HFFc6 (cell line): ENCODE results near the gene CD70. TPM values are rescaled to one million over a fixed set of nuclear protein-coding genes. Genes with fewer than 3 reads are reported as not detected.

ENCODE experiments used
- DNase-seq: peaks from one replicate; pipeline ENCODE4 v3.0.0-alpha.2; 2018
- H3K27ac Mint-ChIP-seq: 2 replicates; pipeline ENCODE4 v1.8.0; 2020; ENCODE audit warnings: mild to moderate bottlenecking, mixed read lengths
- H3K27me3 Mint-ChIP-seq: 2 replicates; pipeline ENCODE4 v1.8.0; 2021; ENCODE audit warnings: mild to moderate bottlenecking, moderate library complexity, mixed read lengths; ENCODE audit not compliant: insufficient read depth
- H3K36me3 Mint-ChIP-seq: 2 replicates; pipeline ENCODE4 v1.8.0; 2021; ENCODE audit warnings: low read depth, mixed read lengths
- H3K4me1 Mint-ChIP-seq: 2 replicates; pipeline ENCODE4 v1.8.0; 2020; ENCODE audit warnings: low read depth, mixed read lengths
- H3K4me3 Mint-ChIP-seq: 2 replicates; pipeline ENCODE4 v1.8.0; 2020; ENCODE audit warnings: mild to moderate bottlenecking, moderate library complexity, mixed read lengths
- H3K9me3 Mint-ChIP-seq: 2 replicates; pipeline ENCODE4 v1.8.0; 2020; ENCODE audit warnings: mild to moderate bottlenecking, mixed read lengths
- total RNA-seq, 6 experiments: library from RNA; stranded (reverse); fragmentation: NEBNext Ultra II Directional; extraction: Animal tissue kit (Norgen Biotek cat#: 25700); gene quantifications; 2 replicates in 1 of 6; 3 replicates in 5 of 6; pipeline ENCODE4 v1.2.3, GENCODE V29; 2021
- TF ChIP-seq, protein P1 (sequence below): fragments of 200-600 bp; sonication (generic); IDR thresholded peaks from 2 replicates; pipeline ENCODE4 v1.5.0; 2021; ENCODE audit warnings: antibody characterized with exemption, mild to moderate bottlenecking

The CD70 gene
- total RNA-seq, 6 experiments from 2014 or later, result not detected

DNA sequence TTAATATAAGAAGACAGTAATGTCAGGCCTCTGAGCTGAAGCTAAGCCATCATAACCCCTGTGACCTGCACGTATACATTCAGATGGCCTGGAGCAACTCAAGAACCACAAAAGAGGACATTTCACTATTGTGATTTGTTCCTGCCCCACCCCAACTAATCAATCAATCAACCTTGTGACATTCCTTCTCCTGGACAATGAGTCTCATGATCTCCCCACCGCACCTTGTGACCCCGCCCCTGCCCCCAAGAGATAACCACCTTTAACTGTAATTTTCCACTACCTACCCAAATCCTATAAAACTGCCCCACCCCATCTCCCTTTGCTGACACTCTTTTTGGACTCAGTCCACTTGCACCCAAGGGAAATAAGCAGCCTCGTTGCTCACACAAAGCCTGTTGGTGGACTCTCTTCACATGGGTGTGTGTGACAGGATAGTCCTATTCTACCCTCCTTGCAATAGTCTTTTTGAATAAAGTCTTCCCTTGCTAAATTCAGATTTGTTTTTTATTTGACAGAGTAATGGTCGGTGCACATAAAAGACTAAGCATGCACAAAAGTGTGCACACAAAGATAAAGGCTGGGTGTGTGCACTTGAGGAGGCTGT, 14.0 kb downstream of the CD70 start:
- TF ChIP-seq, protein P1, sequence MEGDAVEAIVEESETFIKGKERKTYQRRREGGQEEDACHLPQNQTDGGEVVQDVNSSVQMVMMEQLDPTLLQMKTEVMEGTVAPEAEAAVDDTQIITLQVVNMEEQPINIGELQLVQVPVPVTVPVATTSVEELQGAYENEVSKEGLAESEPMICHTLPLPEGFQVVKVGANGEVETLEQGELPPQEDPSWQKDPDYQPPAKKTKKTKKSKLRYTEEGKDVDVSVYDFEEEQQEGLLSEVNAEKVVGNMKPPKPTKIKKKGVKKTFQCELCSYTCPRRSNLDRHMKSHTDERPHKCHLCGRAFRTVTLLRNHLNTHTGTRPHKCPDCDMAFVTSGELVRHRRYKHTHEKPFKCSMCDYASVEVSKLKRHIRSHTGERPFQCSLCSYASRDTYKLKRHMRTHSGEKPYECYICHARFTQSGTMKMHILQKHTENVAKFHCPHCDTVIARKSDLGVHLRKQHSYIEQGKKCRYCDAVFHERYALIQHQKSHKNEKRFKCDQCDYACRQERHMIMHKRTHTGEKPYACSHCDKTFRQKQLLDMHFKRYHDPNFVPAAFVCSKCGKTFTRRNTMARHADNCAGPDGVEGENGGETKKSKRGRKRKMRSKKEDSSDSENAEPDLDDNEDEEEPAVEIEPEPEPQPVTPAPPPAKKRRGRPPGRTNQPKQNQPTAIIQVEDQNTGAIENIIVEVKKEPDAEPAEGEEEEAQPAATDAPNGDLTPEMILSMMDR, result no peak
- no peak overlapping the region for H3K27ac Mint-ChIP-seq
- H3K36me3 Mint-ChIP-seq, result no peaks in the 10 kb centered on the region
- H3K9me3 Mint-ChIP-seq, result no peaks in the 10 kb centered on the region
- H3K4me3 Mint-ChIP-seq, result no peak overlapping the region
- no peaks in the 10 kb centered on the region; the same call in none of the 2 replicates for H3K4me1 Mint-ChIP-seq
- H3K27me3 Mint-ChIP-seq, result peaks cover 11% of the 10 kb centered on the region
- no peak for DNase-seq

DNA sequence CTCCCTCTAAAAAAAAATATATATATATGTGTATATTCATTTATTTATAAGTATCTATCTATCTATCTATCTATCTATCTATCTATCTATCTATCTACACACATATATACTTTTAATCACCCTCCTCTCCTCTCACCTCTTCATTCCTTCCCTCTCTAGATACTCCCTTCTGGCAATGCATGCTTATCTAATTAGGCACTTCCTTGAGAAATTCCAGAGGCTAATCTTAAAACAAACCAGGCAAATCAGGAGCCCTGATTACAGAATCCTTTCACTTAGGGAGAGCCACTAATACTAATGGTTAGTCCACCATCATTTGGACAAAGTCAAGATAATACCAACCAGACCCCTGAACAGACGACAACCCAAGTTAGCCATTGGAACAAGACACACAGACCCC, 17.6 kb downstream of the CD70 start:
- no peak overlapping the region for H3K4me3 Mint-ChIP-seq
- peaks cover 7% of the 10 kb centered on the region for H3K27me3 Mint-ChIP-seq
- TF ChIP-seq, protein P1, result no peak
- peaks cover 8% of the 10 kb centered on the region for H3K9me3 Mint-ChIP-seq
- H3K36me3 Mint-ChIP-seq, result peaks cover 5% of the 10 kb centered on the region; the same call in 1 of the 2 replicates
- H3K27ac Mint-ChIP-seq, result no peak overlapping the region
- no peak for DNase-seq
- H3K4me1 Mint-ChIP-seq, result peaks cover 1% of the 10 kb centered on the region; the same call in 1 of the 2 replicates

DNA sequence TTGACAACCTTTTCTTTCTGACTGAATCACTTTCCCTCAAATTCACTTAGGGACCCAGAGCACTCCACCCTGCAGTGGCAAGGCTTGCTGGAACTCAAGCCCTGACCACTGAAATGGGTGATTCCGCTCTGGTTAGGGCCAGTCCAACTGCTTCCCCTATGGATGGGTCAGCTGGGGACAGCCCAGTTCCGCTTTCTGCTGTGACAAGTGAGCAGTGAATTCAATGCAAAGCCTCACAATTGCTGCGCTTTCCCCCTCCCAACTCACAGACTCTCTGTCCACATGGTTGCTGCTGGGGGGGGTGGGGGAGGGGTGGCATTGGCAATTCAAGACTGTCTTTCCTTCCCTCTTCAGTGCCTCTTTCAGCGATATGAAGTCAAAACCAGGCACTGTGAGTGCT, 18.7 kb downstream of the CD70 start:
- Mint-ChIP-seq H3K4me3 (no peak overlapping the region), H3K36me3 (peaks cover 5% of the 10 kb centered on the region; the same call in 1 of the 2 replicates), H3K27ac (no peak overlapping the region), H3K9me3 (peaks cover 8% of the 10 kb centered on the region), H3K4me1 (peaks cover 5% of the 10 kb centered on the region; the same call in 1 of the 2 replicates), H3K27me3 (peaks cover 7% of the 10 kb centered on the region)
- DNase-seq, result no peak
- TF ChIP-seq, protein P1, result no peak

DNA sequence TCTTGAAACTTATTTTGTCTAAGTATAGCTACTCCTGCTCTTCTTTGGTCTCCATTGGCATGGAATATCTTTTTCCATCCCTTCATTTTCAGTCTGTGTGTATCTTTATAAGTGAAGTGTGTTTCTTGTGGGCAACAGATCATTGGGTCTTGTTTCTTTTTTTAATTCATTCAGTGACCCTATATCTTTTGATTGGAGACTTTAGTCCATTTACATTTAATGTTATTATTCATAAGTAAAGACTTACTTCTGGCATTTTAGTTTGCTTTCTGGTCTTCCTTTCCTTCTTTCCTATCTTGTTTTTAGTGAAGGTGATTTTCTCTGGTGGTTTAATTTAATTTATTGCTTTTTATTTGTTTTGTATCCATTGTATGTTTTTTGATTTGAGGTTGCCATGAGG, 19.8 kb downstream of the CD70 start:
- Mint-ChIP-seq H3K27ac (no peak overlapping the region), H3K27me3 (peaks cover 8% of the 10 kb centered on the region), H3K4me3 (no peak overlapping the region), H3K9me3 (peaks cover 8% of the 10 kb centered on the region), H3K4me1 (peaks cover 5% of the 10 kb centered on the region; the same call in 1 of the 2 replicates), H3K36me3 (peaks cover 5% of the 10 kb centered on the region; the same call in 1 of the 2 replicates)
- TF ChIP-seq, protein P1, result no peak
- no peak for DNase-seq

DNA sequence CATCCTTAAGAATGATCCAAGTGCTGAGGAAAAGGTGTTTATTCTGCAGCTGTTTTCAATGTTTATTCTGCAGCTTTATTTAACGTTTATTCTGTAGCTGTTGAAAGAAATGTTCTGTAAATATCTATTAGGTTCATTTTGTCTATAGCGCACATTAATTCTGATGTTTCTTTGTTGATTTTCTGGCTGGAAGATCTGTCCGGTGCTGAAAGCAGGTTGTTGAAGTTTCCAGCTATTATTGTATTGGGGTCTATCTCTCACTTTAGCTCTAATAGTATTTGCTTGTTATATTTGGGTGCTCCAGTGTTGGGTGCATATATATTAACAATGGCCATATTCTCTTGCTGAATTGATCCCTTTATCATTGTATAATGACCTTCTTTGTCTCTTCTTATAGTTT, 20.2 kb downstream of the CD70 start:
- H3K27me3 Mint-ChIP-seq, result peaks cover 9% of the 10 kb centered on the region
- no peak overlapping the region for H3K27ac Mint-ChIP-seq
- peaks cover 5% of the 10 kb centered on the region; the same call in 1 of the 2 replicates for H3K4me1 Mint-ChIP-seq
- no peak for DNase-seq
- no peak overlapping the region for H3K4me3 Mint-ChIP-seq
- peaks cover 5% of the 10 kb centered on the region; the same call in 1 of the 2 replicates for H3K36me3 Mint-ChIP-seq
- TF ChIP-seq, protein P1, result no peak
- H3K9me3 Mint-ChIP-seq, result peaks cover 8% of the 10 kb centered on the region
